H1 (cell line): ENCODE measurements around the gene ATP6V1G3. TPM values are rescaled to one million over a fixed set of nuclear protein-coding genes. Genes with fewer than 3 reads are reported as not detected.

Experiments used
- CTCF ChIA-PET: fragments of 300-600 bp; sonication (Branson Sonifier 250); formaldehyde crosslinking; loops from one replicate; lab custom pipeline; 2021; ENCODE audit not compliant: partially characterized antibody; lab: Charles Lee
- POLR2A ChIA-PET: fragments of 300-600 bp; sonication (Branson Sonifier 250); formaldehyde crosslinking; loops from one replicate; lab custom pipeline; 2021; ENCODE audit warnings: inconsistent platforms; ENCODE audit not compliant: partially characterized antibody; lab: Charles Lee
- DNase-seq, 2 experiments: peaks; one replicate each; pipeline versions ENCODE4 v3.0.0 to v3.0.0-alpha.2; 2010 to 2022; ENCODE audit warnings: low spot score in 2 of 2, low read depth in 1 of 2, mixed read lengths in 1 of 2
- FAIRE-seq: peaks from 2 replicates; lab custom pipeline; 2011; peaks lifted over from hg19 to GRCh38; lab: Jason Lieb, UNC
- H2AFZ ChIP-seq: 2 replicates; pipeline ENCODE4 v1.8.1; 2012; ENCODE audit warnings: low read length, inconsistent platforms
- H2AK5ac ChIP-seq: 2 replicates; pipeline ENCODE4 v1.6.1; 2013; ENCODE audit warnings: low read depth, low read length
- H2BK120ac ChIP-seq: replicated peaks from 2 replicates; pipeline ENCODE3; 2013; ENCODE audit warnings: low read depth, low read length, inconsistent platforms
- H2BK12ac ChIP-seq: 2 replicates; pipeline ENCODE4 v1.6.1; 2013; ENCODE audit warnings: low read depth, low read length
- H2BK15ac ChIP-seq: 2 replicates; pipeline ENCODE4 v1.6.1; 2013; ENCODE audit warnings: low read length
- H2BK20ac ChIP-seq: 2 replicates; pipeline ENCODE4 v1.6.1; 2013; ENCODE audit warnings: low read length
- H2BK5ac ChIP-seq: 2 replicates; pipeline ENCODE4 v1.6.1; 2013; ENCODE audit warnings: low read depth, low read length
- H3K14ac ChIP-seq: 2 replicates; pipeline ENCODE4 v1.6.1; 2013; ENCODE audit warnings: inconsistent platforms; ENCODE audit not compliant: insufficient read length
- H3K18ac ChIP-seq: 2 replicates; pipeline ENCODE4 v1.6.1; 2013; ENCODE audit warnings: low read length; ENCODE audit errors: extremely low read depth
- H3K23ac ChIP-seq: 2 replicates; pipeline ENCODE4 v1.6.1; 2013; ENCODE audit warnings: inconsistent platforms; ENCODE audit not compliant: insufficient read length
- H3K23me2 ChIP-seq: 2 replicates; pipeline ENCODE4 v1.6.1; 2013; ENCODE audit warnings: low read depth, low read length
- H3K27ac ChIP-seq: 2 replicates; pipeline ENCODE4 v1.6.1; 2011; ENCODE audit warnings: low read depth, low read length, inconsistent platforms
- H3K27me3 ChIP-seq, 4 experiments: replicated peaks in 1 of 4; 1 replicate in 1 of 4; 2 replicates in 3 of 4; pipeline versions ENCODE4 v1.6.1 to v1.8.1; 2011 to 2013; ENCODE audit warnings: low read length in 3 of 4, mild to moderate bottlenecking in 3 of 4, inconsistent platforms in 2 of 4, mixed read lengths in 2 of 4, moderate library complexity in 1 of 4; ENCODE audit not compliant: control insufficient read depth in 3 of 4, insufficient read depth in 3 of 4; ENCODE audit errors: extremely low read depth in 1 of 4
- H3K36me3 ChIP-seq, 4 experiments: 2 replicates each; pipeline versions ENCODE4 v1.6.1 to v1.8.1; 2011 to 2013; ENCODE audit warnings: mild to moderate bottlenecking in 4 of 4, low read length in 3 of 4, moderate library complexity in 2 of 4, control low read depth in 1 of 4, inconsistent platforms in 1 of 4; ENCODE audit not compliant: insufficient read depth in 4 of 4, control insufficient read depth in 2 of 4
- H3K4ac ChIP-seq: replicated peaks from 2 replicates; pipeline ENCODE3; 2013; ENCODE audit warnings: low read length, low read depth, mixed read lengths, inconsistent platforms; ENCODE audit not compliant: insufficient read length
- H3K4me1 ChIP-seq, 4 experiments: replicated peaks in 1 of 4; 1 replicate in 1 of 4; 2 replicates in 3 of 4; pipeline versions ENCODE4 v1.6.1 to v1.8.1; 2011 to 2013; ENCODE audit warnings: low read length in 3 of 4, inconsistent platforms in 2 of 4, mixed read lengths in 1 of 4; ENCODE audit not compliant: insufficient read depth in 4 of 4, control insufficient read depth in 3 of 4
- H3K4me2 ChIP-seq, 2 experiments: 2 replicates each; pipeline versions ENCODE4 v1.6.1 to v1.8.1; 2011 to 2013; ENCODE audit warnings: low read depth in 2 of 2, low read length in 2 of 2, control low read depth in 1 of 2, inconsistent platforms in 1 of 2, mild to moderate bottlenecking in 1 of 2; ENCODE audit not compliant: insufficient read depth in 1 of 2
- H3K4me3 ChIP-seq, 4 experiments: fragments of 200-600, 300-600 bp in 1 of 4; sonication (generic), shearing (Covaris generic), sonication (Bioruptor Twin) in 1 of 4; 2 replicates each; pipeline versions ENCODE4 v1.5.1 to v1.8.1; 2011 to 2016; ENCODE audit warnings: low read length in 4 of 4, low read depth in 3 of 4, control low read depth in 2 of 4, inconsistent platforms in 2 of 4, mild to moderate bottlenecking in 2 of 4, mixed read lengths in 1 of 4, moderate library complexity in 1 of 4; ENCODE audit not compliant: insufficient read depth in 2 of 4; ENCODE audit errors: extremely low read depth in 1 of 4
- H3K56ac ChIP-seq: replicated peaks from 2 replicates; pipeline ENCODE3; 2013; ENCODE audit warnings: low read depth, mild to moderate bottlenecking, mixed read lengths, low read length, inconsistent platforms; ENCODE audit not compliant: insufficient read length
- H3K79me1 ChIP-seq: 2 replicates; pipeline ENCODE4 v1.6.1; 2013; ENCODE audit warnings: low read depth, low read length, control low read depth
- H3K79me2 ChIP-seq, 2 experiments: 2 replicates each; pipeline versions ENCODE4 v1.6.1 to v1.8.1; 2012 to 2013; ENCODE audit warnings: low read length in 2 of 2, mild to moderate bottlenecking in 2 of 2, inconsistent platforms in 1 of 2; ENCODE audit not compliant: insufficient read depth in 2 of 2, control insufficient read depth in 1 of 2
- H3K9ac ChIP-seq, 4 experiments: replicated peaks in 1 of 4; 1 replicate in 1 of 4; 2 replicates in 3 of 4; pipeline versions ENCODE4 v1.6.1 to v1.8.1; 2011 to 2013; ENCODE audit warnings: low read depth in 3 of 4, low read length in 3 of 4, control low read depth in 2 of 4, mild to moderate bottlenecking in 2 of 4, moderate library complexity in 2 of 4, inconsistent platforms in 1 of 4; ENCODE audit errors: extremely low read depth in 1 of 4
- H3K9me3 ChIP-seq, 2 experiments: 2 replicates each; pipeline versions ENCODE4 v1.6.1 to v1.8.1; 2012 to 2013; ENCODE audit warnings: mild to moderate bottlenecking in 2 of 2, moderate library complexity in 2 of 2, control low read depth in 1 of 2, inconsistent platforms in 1 of 2, low read depth in 1 of 2, low read length in 1 of 2, mixed read lengths in 1 of 2; ENCODE audit not compliant: insufficient read depth in 2 of 2
- H4K20me1 ChIP-seq, 2 experiments: replicated peaks in 1 of 2; 2 replicates each; pipeline versions ENCODE3 to v1.8.1; 2011 to 2013; ENCODE audit warnings: inconsistent platforms in 2 of 2, low read length in 2 of 2, mild to moderate bottlenecking in 1 of 2; ENCODE audit not compliant: insufficient read depth in 2 of 2, control insufficient read depth in 1 of 2
- H4K5ac ChIP-seq: 2 replicates; pipeline ENCODE4 v1.6.1; 2013; ENCODE audit warnings: low read length, low read depth, mixed read lengths, inconsistent platforms; ENCODE audit not compliant: insufficient read length
- H4K8ac ChIP-seq: 2 replicates; pipeline ENCODE4 v1.8.0; 2013; ENCODE audit warnings: mild to moderate bottlenecking, moderate library complexity, low read length, inconsistent platforms; ENCODE audit not compliant: insufficient read depth; ENCODE audit errors: extremely low read depth
- H4K91ac ChIP-seq: replicated peaks from 2 replicates; pipeline ENCODE3; 2013; ENCODE audit warnings: low read length, mixed read lengths, inconsistent platforms; ENCODE audit not compliant: insufficient read length
- PHF8 ChIP-seq: fragments of 200-600 bp; sonication (generic); conservative IDR thresholded peaks from 2 replicates; pipeline ENCODE4 v1.7.1; 2012; ENCODE audit warnings: low read depth, mild to moderate bottlenecking, inconsistent platforms, low read length, moderate library complexity
- WGBS, 2 experiments: shearing (Covaris generic) in 1 of 2; methylation state at CpG; one replicate each; pipeline versions ENCODE4 v1.1.6 to v1.1.7; 2013 to 2015; ENCODE audit warnings: low lambda C conversion rate in 2 of 2, mixed read lengths in 2 of 2, inconsistent platforms in 1 of 2, low coverage in 1 of 2, missing lambda C conversion rate in 1 of 2; ENCODE audit not compliant: insufficient replicate concordance in 2 of 2, insufficient coverage in 1 of 2, insufficient read length in 1 of 2; ENCODE audit errors: extremely low coverage in 1 of 2, missing lambda C conversion rate in 1 of 2; 5-methylcytosine and 5-hydroxymethylcytosine counted together
- polyA plus RNA-seq, 7 experiments: library from polyadenylated mRNA; depleted of rRNA in 3 of 7; stranded (reverse) in 5 of 7; unstranded in 2 of 7; fragments of >200 nt in 5 of 7; fragments of 200-250 nt in 2 of 7; gene quantifications; 1 replicate in 5 of 7; 2 replicates in 1 of 7; 4 replicates in 1 of 7; pipeline versions ENCODE4 v1.2.1 to v1.2.3, GENCODE V29; 2011 to 2013; ENCODE audit warnings: missing spikeins in 2 of 7, mixed read lengths in 2 of 7
- total RNA-seq: library from RNA; stranded (reverse); fragmentation: NEBNext Ultra II Directional; extraction: Animal tissue kit (Norgen Biotek cat#: 25700); gene quantifications from 2 replicates; pipeline ENCODE4 v1.2.1, GENCODE V29; 2021
- TF ChIP-seq, protein P1 (sequence below): IDR thresholded peaks from 2 replicates; pipeline ENCODE4 v1.6.1; 2011; ENCODE audit warnings: low read depth, mild to moderate bottlenecking, low read length; ENCODE audit not compliant: insufficient read depth

Gene ATP6V1G3
- total and polyA plus RNA-seq, 2 of the 8 experiments (the other 6 are each of a cell fraction or from before 2014, with no cell fraction given) = not detected

DNA sequence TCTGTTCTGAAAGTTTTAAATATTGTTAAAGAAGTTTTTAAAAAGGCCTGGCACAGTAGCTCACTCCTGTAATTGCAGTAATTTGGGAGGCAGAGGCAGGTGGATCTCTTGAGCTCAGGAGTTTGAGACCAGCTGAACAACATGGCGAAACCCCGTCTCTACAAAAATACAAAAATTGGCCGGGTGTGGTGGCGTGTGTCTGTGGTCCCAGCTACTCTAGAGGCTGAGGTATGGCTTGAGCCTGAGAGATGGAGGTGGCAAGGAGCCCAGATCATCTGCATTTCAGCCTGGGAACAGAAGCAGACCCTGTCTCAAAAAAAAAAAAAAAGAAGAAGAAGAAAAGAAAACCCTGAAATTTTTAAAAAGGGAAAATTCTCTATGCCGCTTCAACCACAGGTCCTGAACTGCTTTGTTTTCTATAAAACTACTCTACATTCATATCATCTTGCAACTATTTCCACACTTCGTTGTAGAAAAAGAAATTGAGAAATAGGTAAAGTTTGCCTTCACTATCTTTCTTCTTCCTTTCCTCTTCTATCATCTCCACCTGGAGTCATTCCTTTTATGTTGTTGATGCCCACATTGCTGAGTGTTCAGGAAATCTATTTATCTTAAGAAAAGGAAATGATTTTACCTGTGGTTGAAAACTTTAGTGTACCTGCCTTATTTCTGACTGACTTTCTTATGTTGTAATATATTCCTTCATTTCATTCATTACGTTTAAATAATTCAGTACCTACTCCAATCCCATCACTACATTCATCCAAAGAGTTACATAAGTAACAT is 1.7 kb downstream of the ATP6V1G3 start:
- Histone ChIP-seq H2AFZ (no peak overlapping the region), H3K23ac (no peak overlapping the region), H3K18ac (no peak overlapping the region), H3K56ac (no peak overlapping the region), H2BK12ac (no peak overlapping the region), H2BK15ac (no peak overlapping the region), H3K27ac (no peak overlapping the region), H3K36me3 (no peaks in the 10 kb centered on the region), H3K14ac (no peak overlapping the region), H4K20me1 (no peaks in the 10 kb centered on the region), H4K8ac (no peak overlapping the region), H3K79me2 (no peaks in the 10 kb centered on the region), H3K4ac (no peak overlapping the region), H3K9ac (no peak overlapping the region), H3K4me1 (no peaks in the 10 kb centered on the region), H3K79me1 (no peaks in the 10 kb centered on the region), H3K9me3 (no peaks in the 10 kb centered on the region), H2AK5ac (no peak overlapping the region), H3K23me2 (no peaks in the 10 kb centered on the region), H2BK5ac (no peak overlapping the region), H3K4me2 (no peak overlapping the region), H4K5ac (no peak overlapping the region), H3K4me3 (no peak overlapping the region), H3K27me3 (no peaks in the 10 kb centered on the region), H2BK20ac (no peak overlapping the region), H2BK120ac (no peak overlapping the region), H4K91ac (no peak overlapping the region)
- ChIA-PET CTCF (no interaction called here), POLR2A (no interaction called here)
- no peak for DNase-seq
- no peak for TF ChIP-seq PHF8
- TF ChIP-seq, protein P1, sequence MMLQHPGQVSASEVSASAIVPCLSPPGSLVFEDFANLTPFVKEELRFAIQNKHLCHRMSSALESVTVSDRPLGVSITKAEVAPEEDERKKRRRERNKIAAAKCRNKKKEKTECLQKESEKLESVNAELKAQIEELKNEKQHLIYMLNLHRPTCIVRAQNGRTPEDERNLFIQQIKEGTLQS = no peak
- FAIRE-seq = no peak
- WGBS, 2 experiments = 89 to 100% methylated on average over 1 to 7 of the region's 7 CpGs
